ENCODE measurements around the gene PEAR1.

Gene PEAR1

GRCh38 chr1:156927215-156928042, 33.9 kb downstream of the PEAR1 start:
- DNase-seq (ENCODE audit: low read depth): peak; percentile 79
- peak overlapping the region; percentile 45 for H3K4me3 ChIP-seq (ENCODE audit: low read depth, low read length)
- TF ChIP-seq CTCF (conservative IDR thresholded peaks at IDR 0.05; ENCODE audit: low read depth, low read length): peak; percentile 80

- DNase-seq (ENCODE audit: low read depth): no peak
- no peak overlapping the region for H3K4me3 ChIP-seq (ENCODE audit: low read depth, low read length)
- TF ChIP-seq CTCF (conservative IDR thresholded peaks at IDR 0.05; ENCODE audit: low read depth, low read length): no peak
Observed at GRCh38 chr1:156928043-156928602, 34.6 kb downstream of the PEAR1 start.

- H3K4me3 ChIP-seq (ENCODE audit: low read depth, low read length): no peak overlapping the region
- TF ChIP-seq CTCF (conservative IDR thresholded peaks at IDR 0.05; ENCODE audit: low read depth, low read length): no peak
- no peak for DNase-seq (ENCODE audit: low read depth)
Observed at GRCh38 chr1:156929596-156930238, 36.2 kb downstream of the PEAR1 start.

- TF ChIP-seq CTCF (conservative IDR thresholded peaks at IDR 0.05; ENCODE audit: low read depth, low read length): no peak
- H3K4me3 ChIP-seq (ENCODE audit: low read depth, low read length): no peak overlapping the region
- no peak for DNase-seq (ENCODE audit: low read depth)
Observed at GRCh38 chr1:156930483-156930882, 37.0 kb downstream of the PEAR1 start.

GRCh38 chr1:156931211-156931952, 37.9 kb downstream of the PEAR1 start:
- no peak overlapping the region for H3K4me3 ChIP-seq (ENCODE audit: low read depth, low read length)
- DNase-seq (ENCODE audit: low read depth): peak; percentile 74
- no peak for TF ChIP-seq CTCF (conservative IDR thresholded peaks at IDR 0.05; ENCODE audit: low read depth, low read length)

- no peak overlapping the region for H3K4me3 ChIP-seq (ENCODE audit: low read depth, low read length)
- no peak for DNase-seq (ENCODE audit: low read depth)
- no peak for TF ChIP-seq CTCF (conservative IDR thresholded peaks at IDR 0.05; ENCODE audit: low read depth, low read length)
Observed at GRCh38 chr1:156931974-156932710, 38.6 kb downstream of the PEAR1 start.
